HG03175 (cell line): ENCODE data around the gene MAJIN.

Experiments used
- ATAC-seq: cut with Tn5 transposase; IDR thresholded peaks from one replicate; pipeline ENCODE4 v1.9.1; 2021; ENCODE audit warnings: mild to moderate bottlenecking, moderate library complexity; ENCODE audit not compliant: unreplicated experiment

The MAJIN gene

DNA sequence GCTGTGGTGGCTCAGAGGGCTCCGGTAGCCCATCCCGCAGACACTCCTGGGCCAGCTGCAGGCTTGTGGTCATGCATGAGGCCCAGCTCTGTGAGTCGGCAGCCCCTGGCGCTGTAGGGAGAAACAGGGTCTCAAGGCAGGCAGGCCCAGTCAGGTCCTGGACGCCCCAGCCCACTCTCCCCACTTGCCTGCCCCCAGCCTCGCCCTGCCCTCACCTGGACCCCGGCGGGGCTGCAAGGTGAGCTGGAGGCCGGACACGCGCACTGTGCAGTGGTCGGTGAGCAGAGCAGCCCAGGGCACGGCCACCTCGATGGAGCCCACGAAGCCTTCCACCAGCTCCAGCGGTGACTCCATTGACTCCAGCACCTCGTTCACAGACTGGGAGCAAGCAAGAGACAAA, 57.8 kb downstream of the MAJIN start:
- no peak for ATAC-seq

DNA sequence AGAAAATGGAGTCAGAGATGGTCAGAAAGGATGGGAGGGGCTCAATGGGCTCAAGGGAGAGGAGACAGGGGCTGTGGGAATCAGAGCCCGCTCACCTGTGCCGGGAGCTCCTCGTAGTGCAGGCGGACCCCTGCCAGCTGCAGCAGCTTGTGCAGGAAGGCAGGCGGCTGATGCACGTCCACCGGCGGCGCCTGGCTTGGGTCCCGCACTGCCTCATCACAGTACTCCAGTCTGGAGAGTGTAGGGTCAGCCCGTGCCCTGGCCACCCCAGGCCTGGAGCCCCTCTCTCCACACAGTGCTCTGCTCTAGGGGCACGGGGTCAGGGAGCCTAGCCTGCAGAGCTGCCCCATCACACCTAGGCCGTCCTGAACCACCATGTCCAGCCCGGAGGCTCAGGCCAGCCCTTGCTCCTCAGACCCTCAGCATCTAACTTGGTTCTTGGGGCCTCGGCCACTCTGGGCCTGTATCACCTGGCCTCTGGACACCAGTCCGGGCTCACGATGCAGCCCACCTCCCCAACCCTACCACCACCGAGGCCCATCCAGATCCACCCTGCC, 58.7 kb downstream of the MAJIN start:
- ATAC-seq: no peak

- no peak for ATAC-seq
Observed at GRCh38 chr11:64911689-64912088, 60.2 kb downstream of the MAJIN start.

- ATAC-seq: no peak
Observed at GRCh38 chr11:64911142-64911541, 60.8 kb downstream of the MAJIN start.

DNA sequence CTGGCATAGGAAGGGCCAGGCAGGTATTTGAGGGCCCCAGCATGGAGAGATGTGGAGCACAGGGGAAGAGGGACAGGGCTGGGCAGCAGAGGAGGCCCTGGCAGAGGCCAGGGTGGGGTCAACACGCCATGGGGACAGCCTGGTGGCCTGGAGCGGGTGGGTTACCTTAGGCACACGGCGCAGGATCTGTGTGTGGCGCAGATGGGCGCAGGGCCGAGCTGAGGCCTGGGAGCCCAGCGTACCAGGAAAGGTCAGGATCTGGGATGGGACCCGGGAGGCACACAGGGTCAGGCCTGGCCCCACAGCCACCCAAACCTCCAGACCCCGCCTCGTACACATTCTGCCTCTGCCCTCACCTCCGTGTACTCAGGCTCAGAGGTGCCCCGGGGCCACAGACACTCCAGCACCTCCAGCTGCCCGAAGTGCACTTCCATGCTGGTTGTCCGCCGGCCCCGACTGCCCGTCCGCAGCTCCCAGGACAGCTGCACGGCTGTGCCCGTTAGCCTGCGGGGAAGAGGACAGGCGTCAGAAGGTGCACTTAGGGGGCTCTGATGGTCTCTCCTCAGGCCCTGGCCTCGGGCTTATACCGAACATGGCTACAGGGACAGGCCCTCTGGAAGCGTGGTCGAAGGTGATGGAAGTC, 61.3 kb downstream of the MAJIN start:
- ATAC-seq: no peak

DNA sequence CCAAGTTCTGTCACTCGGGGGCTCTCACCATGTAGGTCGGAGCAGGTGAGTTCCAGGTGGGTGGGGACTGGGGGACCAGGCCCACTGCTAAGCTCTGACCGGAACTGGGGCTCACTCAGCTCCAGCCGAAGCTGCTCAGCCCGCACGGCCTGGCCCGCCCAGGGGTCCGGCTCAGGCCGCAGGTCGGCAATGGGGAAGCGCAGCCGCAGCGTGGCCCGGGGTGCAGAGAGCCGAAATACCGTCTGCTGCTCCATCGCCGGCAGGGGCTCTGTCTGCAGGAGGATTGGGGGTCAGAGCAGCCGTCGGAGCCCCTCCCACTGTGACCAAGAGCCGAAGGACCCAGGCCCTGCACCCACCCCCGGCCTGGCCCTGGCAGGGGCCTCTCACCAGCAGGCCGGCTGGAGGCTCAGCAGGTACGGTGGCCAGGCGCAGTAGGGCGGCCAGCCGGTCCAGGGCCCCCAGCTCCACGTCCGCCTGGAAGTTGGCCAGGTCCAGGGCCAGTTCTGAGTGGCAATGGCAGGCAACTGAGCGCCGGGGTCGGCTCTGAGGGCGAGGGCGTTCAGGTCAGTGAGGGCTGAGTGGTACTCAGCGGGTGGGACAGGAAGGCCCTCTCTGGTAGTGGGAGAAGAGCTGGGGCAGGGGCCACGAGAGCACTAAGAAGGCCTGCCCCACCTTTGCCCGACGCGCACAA, 62.1 kb downstream of the MAJIN start:
- ATAC-seq: no peak

GRCh38 chr11:64908766-64909165, 63.1 kb downstream of the MAJIN start:
- no peak for ATAC-seq

- ATAC-seq: no peak
Observed at GRCh38 chr11:64906314-64906635, 65.6 kb downstream of the MAJIN start.

DNA sequence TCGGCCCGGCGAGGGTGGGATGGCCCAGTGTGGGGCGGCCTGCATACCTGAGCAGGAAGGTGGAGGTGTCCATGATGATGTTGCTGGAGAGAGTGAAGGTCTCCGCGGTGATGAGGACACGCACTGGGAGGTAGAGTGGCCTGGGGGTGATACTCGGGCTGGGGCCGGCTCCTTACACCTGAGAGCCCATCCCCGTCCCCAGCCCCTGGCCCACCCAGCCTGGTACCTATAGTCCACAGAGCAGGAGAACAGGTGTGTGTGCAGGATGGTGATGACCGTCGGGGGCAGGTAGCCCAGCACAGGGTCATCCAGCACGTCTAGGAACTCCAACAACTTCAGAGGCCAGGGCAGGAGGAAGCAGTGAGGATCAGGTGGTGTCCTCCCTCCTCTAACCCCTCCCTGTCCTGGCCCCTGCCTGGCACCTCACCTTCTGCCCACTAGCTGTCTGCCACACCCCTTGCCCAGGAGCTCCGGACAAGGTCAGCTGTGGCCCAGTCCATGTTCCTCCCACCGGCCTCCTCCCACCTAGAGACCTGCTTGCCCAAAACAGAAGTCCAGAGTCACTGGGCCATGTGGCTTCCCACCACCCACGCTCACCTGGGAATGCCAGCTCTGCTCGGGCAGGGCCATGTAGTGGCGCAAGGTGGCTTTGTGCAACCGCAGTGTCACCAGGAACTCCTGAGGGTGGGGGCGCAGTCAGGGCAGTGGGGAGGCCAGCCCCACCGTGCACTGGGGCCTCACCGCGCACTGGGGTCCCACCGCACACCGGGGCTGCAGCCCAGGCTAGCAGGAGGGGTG, 66.2 kb downstream of the MAJIN start:
- no peak for ATAC-seq

DNA sequence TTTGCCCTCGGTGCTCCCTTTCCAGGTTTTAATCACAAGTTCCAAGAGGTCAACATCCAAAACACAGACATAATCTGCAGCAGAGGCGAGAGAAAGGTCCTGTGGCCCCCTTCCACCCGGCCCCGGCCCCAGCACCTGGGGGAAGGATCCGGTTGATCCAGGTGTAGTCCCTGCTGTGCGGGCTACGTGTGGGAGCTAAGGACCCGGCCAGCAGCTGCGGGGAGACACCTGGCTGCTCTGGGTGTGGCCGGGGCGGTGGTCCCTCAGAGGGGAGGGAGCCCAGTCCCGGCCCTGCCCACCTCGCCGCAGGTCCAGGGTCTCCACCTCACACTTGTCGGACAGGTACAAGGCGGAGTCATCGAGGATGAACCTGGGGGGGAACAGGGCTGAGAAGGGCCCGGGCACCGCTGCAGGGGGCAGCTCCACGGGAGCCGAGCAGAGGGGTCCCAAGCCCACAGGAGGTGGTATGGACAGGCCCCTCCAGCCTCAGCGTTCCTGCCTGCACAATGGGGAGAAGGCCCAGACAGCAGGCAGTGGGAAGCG, 68.5 kb downstream of the MAJIN start:
- no peak for ATAC-seq

DNA sequence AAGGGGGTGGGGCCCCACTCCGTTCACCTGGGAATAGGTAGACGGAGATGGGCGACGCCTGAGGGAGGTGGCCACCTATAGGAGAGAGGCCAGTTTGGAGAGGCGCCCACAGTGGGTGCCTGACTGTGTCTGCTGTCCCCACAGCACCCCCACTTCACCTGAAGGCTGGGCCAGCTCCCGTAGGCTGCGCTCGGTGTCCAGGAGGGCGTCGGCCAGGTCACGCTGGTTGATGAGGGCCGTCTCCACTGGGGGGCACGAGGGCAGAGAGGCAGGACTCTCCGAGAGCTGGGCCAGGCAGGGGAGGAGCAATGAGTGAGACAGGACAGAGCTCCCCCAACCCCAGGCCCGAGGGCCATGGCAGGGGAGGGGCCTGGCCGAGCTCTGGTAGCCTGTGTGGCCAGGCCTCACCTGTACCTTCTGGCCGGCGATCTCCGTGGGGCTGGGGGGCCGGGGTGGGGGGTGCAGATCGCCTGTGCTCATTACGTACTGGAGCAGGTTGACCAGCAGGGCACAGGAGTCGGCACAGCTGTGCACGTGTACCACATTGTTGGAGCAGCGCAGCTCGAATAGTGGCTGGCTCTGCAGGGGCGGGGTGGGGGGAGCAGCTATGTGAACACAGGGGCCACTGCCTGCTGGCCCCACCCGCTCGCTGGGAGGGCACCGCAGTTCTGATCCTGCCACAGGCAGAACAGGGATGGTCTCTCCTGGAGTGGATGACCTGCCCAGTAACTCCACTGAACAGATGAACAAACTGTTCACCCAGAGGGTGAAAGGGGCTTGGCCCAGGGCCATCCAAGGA, 69.6 kb downstream of the MAJIN start:
- ATAC-seq: no peak

DNA sequence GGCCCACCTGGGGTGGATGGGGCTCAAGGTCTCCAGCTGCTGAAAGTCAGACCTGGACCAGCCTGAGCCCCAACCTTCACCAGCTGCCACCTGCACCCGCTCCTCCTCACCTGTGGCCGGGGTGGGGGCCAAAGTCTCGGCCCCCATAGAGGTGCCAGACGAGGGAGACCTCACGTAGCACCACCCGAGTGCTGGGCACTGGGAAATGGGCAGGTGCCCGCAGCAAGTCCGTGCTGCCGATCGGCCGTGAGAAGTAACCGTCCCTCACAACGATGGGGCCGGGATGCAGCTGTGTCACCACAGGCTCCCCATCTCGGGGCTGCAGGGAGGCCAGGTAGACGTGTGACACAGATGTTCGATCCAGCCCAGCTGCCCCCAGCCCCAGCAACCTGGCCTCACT, 71.1 kb downstream of the MAJIN start:
- no peak for ATAC-seq

GRCh38 chr11:64900263-64900678, 71.6 kb downstream of the MAJIN start:
- ATAC-seq: no peak

- no peak for ATAC-seq
Observed at GRCh38 chr11:64898541-64898940, 73.4 kb downstream of the MAJIN start.

DNA sequence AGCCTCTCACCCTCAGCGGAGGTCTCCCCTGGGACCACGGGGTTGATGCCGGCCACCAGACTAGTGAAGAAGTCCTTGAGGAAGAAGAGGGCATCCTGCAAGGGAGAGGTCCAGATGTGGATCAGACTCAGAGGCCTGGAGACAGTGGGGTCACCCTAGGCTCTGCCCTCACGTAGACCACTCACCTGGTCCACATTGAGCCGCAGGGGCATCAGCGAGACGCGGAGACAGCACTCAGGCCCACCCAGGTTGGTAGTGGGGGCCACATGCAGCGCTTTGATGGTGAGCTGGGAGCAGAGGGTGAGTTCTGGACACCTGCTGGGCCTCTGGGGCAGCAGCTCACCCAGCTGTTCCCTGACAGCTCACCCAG, 73.8 kb downstream of the MAJIN start:
- ATAC-seq: no peak

DNA sequence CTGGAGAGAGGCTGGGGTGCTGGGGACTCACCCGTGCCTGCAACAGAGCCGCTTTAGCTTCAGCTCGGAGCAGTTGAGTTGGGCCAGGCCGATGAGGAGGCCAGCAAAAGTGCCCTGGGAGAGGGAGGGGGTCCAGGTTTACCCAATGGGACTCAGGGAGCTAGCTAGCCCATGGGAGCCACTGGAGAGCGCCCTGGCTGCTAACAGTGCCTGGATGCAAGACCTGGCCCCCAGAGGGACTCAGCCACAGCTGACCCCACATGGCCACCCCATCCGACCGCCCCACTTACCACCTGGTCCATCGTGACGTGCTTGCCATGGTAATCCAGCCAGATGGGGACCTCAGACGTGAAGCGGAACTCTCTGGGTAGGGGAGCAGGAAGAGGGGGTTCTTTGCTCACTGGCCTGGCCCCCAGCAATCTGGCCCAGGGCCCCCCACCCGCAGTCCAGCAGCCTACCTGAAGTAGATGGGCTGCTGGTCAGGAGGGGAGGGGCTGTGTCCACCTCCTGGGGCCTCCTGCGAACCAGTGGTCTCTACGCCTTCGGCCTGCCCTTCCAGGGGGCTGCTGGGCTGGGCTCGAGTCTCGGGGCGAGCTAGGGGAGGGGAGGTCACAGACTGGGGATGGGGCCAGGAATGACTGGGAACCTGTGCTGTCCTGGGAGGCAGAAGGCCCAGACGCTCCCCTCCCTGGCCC, 74.4 kb downstream of the MAJIN start:
- no peak for ATAC-seq

- ATAC-seq: no peak
Observed at GRCh38 chr11:64896448-64897022, 75.4 kb downstream of the MAJIN start.

GRCh38 chr11:64894812-64895452, 77.0 kb downstream of the MAJIN start:
- no peak for ATAC-seq

DNA sequence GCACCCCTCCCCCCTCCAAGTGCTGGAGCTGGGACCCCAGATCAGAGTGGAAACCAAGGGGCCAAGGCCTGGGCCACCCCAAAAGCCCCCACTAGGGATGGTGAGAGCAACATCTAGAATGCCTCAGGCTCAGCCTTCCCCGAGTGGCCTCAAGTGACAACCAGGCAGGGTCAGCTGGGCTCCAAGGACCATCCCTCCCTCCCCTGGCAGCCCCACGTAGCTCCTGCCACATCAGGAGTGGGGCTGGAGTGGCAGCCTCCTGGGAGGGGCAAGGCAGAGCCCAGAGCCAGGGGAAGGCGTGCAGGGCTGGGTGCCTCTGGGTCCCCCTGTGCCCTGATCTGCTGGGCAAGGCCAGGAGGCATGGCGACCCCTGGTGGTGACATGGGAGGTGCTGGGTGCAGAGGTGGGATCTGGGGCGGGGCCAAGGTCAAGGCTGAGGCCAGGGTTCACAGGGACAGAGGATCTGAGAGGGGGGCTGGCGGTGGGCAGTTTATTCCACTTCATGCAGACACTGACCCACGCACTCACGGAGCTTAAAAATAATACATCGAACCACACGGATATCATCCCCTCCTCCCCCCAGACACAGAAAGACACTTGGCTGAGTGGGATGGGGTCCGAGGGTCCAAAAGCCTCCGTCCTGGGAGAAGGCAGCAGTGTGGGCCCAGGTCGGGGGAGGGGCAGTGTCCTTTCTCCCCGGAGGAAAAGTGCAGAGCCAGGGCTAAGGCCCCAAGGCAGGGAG, 77.7 kb downstream of the MAJIN start:
- peak; percentile 77 for ATAC-seq
